Measurements from ENCODE around the gene KIAA1217. TPM values are rescaled to one million over a fixed set of nuclear protein-coding genes. Genes with fewer than 3 reads are reported as not detected.

KIAA1217 gene
- polyA plus RNA-seq, 1 donor from 2014 or later = 0.22 TPM

GRCh38 chr10:24390746-24391145, 181.8 kb downstream of the KIAA1217 start:
- TF ChIP-seq EZH2 (IDR thresholded peaks at IDR 0.05; ENCODE audit: borderline replicate concordance, insufficient read depth, low read length, poor library complexity, severe bottlenecking) (no peak), POLR2AphosphoS5 (IDR thresholded peaks at IDR 0.05) (no peak), REST (IDR thresholded peaks at IDR 0.05; ENCODE audit: borderline replicate concordance) (no peak), EP300 (conservative IDR thresholded peaks at IDR 0.05; ENCODE audit: poor library complexity, severe bottlenecking) (no peak), CTCF (IDR thresholded peaks at IDR 0.05; ENCODE audit: poor library complexity, severe bottlenecking) (no peak), MXI1 (conservative IDR thresholded peaks at IDR 0.05; ENCODE audit: poor library complexity, severe bottlenecking) (no peak), TAF1 (IDR thresholded peaks at IDR 0.05; ENCODE audit: low read depth) (no peak), SMC3 (conservative IDR thresholded peaks at IDR 0.05; ENCODE audit: poor library complexity) (no peak), RAD21 (conservative IDR thresholded peaks at IDR 0.05) (no peak)
- Histone ChIP-seq H3K27me3 (ENCODE audit: insufficient read depth, low read depth, low read length) (no peaks in the 10 kb centered on the region), H2AFZ (ENCODE audit: low read depth, low read length) (no peak overlapping the region), H3K4me2 (ENCODE audit: low read length) (no peak overlapping the region), H3K79me2 (replicated peaks; ENCODE audit: insufficient read depth, low read length) (no peaks in the 10 kb centered on the region), H3K9ac (ENCODE audit: low read length) (no peak overlapping the region), H3K36me3 (ENCODE audit: insufficient read depth, low read length) (no peaks in the 10 kb centered on the region), H3K9me3 (ENCODE audit: low read length) (no peaks in the 10 kb centered on the region), H3K27ac (ENCODE audit: low read length) (no peak overlapping the region), H3F3A (ENCODE audit: insufficient read depth, low read length, poor library complexity, severe bottlenecking) (no peaks in the 10 kb centered on the region), H4K20me1 (ENCODE audit: insufficient read depth) (no peaks in the 10 kb centered on the region), H3K9me2 (ENCODE audit: insufficient read depth, low read length) (no peaks in the 10 kb centered on the region), H3K4me3 (ENCODE audit: low read length) (no peak overlapping the region)

- H3K9me2 ChIP-seq (ENCODE audit: insufficient read depth, low read length) = no peaks in the 10 kb centered on the region
- no peak overlapping the region for H3K9ac ChIP-seq (ENCODE audit: low read length)
- no peaks in the 10 kb centered on the region for H3K9me3 ChIP-seq (ENCODE audit: low read length)
- no peak overlapping the region for H2AFZ ChIP-seq (ENCODE audit: low read depth, low read length)
- H3F3A ChIP-seq (ENCODE audit: insufficient read depth, low read length, poor library complexity, severe bottlenecking) = no peaks in the 10 kb centered on the region
- no peaks in the 10 kb centered on the region for H3K27me3 ChIP-seq (ENCODE audit: insufficient read depth, low read depth, low read length)
- no peak overlapping the region for H3K27ac ChIP-seq (ENCODE audit: low read length)
- H4K20me1 ChIP-seq (ENCODE audit: insufficient read depth) = no peaks in the 10 kb centered on the region
- H3K79me2 ChIP-seq (replicated peaks; ENCODE audit: insufficient read depth, low read length) = no peaks in the 10 kb centered on the region
- TF ChIP-seq MXI1 (conservative IDR thresholded peaks at IDR 0.05; ENCODE audit: poor library complexity, severe bottlenecking) (no peak), EZH2 (IDR thresholded peaks at IDR 0.05; ENCODE audit: borderline replicate concordance, insufficient read depth, low read length, poor library complexity, severe bottlenecking) (no peak), POLR2AphosphoS5 (IDR thresholded peaks at IDR 0.05) (no peak), CTCF (IDR thresholded peaks at IDR 0.05; ENCODE audit: poor library complexity, severe bottlenecking) (no peak), EP300 (conservative IDR thresholded peaks at IDR 0.05; ENCODE audit: poor library complexity, severe bottlenecking) (no peak), RAD21 (conservative IDR thresholded peaks at IDR 0.05) (no peak), SMC3 (conservative IDR thresholded peaks at IDR 0.05; ENCODE audit: poor library complexity) (no peak), TAF1 (IDR thresholded peaks at IDR 0.05; ENCODE audit: low read depth) (no peak), REST (IDR thresholded peaks at IDR 0.05; ENCODE audit: borderline replicate concordance) (no peak)
- no peak overlapping the region for H3K4me3 ChIP-seq (ENCODE audit: low read length)
- no peak overlapping the region for H3K4me2 ChIP-seq (ENCODE audit: low read length)
- H3K36me3 ChIP-seq (ENCODE audit: insufficient read depth, low read length) = no peaks in the 10 kb centered on the region
These were observed 184.3 kb downstream of the KIAA1217 start for GRCh38 chr10:24393201-24393600.
